ENCODE measurements around the gene CTDSPL2.

CTDSPL2 gene

DNA sequence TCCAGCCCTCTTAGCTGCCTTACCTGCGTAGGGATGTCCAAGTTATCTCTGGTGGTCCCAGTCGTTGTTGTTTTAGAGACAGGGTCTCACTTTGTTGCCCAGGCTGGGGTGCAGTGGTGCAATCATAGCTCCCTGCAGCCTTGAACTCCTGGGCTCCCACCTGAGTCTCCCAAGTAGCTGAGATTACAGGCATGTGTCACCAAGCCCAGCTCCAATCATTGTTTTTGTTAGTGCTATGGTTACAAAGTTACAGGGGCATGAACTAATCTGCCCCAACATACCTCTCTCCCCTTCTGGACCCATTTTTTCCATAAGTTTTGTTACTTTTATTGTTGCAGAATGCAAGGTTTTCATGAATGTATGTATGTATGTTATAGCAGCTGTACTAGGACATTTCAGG is 54.7 kb downstream of the CTDSPL2 start:
- TF ChIP-seq, protein P1, sequence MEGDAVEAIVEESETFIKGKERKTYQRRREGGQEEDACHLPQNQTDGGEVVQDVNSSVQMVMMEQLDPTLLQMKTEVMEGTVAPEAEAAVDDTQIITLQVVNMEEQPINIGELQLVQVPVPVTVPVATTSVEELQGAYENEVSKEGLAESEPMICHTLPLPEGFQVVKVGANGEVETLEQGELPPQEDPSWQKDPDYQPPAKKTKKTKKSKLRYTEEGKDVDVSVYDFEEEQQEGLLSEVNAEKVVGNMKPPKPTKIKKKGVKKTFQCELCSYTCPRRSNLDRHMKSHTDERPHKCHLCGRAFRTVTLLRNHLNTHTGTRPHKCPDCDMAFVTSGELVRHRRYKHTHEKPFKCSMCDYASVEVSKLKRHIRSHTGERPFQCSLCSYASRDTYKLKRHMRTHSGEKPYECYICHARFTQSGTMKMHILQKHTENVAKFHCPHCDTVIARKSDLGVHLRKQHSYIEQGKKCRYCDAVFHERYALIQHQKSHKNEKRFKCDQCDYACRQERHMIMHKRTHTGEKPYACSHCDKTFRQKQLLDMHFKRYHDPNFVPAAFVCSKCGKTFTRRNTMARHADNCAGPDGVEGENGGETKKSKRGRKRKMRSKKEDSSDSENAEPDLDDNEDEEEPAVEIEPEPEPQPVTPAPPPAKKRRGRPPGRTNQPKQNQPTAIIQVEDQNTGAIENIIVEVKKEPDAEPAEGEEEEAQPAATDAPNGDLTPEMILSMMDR (conservative IDR thresholded peaks at IDR 0.05; ENCODE audit: low read depth, low read length) = no peak
- DNase-seq (ENCODE audit: low read depth) = no peak
- H3K4me3 ChIP-seq (ENCODE audit: low read depth, low read length) = no peak overlapping the region

DNA sequence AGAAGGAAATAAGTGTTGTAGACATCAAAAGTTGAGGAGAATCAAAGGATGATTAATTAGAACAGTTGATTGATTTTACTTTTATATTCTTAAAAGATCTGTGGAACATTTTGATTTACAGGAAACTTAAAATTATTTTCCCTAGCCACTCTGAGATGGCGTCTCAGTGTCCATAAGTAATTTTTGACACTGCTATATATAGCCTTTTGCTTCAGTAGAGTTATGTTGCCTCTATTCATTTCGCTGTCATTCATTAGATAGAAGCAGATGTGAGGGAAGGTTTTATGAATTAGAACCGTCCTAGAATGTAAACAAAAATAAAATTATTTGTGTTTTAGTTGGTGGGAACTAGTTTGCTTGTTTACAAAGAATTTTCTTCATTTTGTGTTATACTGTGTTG is 58.5 kb downstream of the CTDSPL2 start:
- no peak for DNase-seq (ENCODE audit: low read depth)
- no peak overlapping the region for H3K4me3 ChIP-seq (ENCODE audit: low read depth, low read length)
- TF ChIP-seq, protein P1 (conservative IDR thresholded peaks at IDR 0.05; ENCODE audit: low read depth, low read length) = no peak

DNA sequence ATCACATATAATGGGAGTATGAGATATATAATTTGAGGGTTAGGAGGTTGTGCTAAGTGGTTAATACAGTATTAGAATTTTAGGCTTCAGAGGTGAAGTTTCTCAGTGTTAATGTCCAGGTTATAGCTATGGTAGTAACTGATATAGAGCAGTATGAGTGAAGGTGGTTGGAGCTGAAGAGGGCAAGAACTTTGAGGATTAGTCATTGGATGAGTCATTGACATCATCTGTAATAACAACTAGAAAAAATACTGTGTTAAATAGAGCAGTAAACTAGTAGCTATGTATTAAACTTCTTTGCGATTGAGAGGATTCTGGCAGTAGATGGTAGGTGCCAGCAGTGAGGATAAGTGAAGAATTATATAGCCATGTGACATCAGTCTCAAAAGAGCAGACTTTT is 62.0 kb downstream of the CTDSPL2 start:
- peak; percentile 88 for DNase-seq (ENCODE audit: low read depth)
- TF ChIP-seq, protein P1 (conservative IDR thresholded peaks at IDR 0.05; ENCODE audit: low read depth, low read length) = no peak
- H3K4me3 ChIP-seq (ENCODE audit: low read depth, low read length) = no peak overlapping the region

DNA sequence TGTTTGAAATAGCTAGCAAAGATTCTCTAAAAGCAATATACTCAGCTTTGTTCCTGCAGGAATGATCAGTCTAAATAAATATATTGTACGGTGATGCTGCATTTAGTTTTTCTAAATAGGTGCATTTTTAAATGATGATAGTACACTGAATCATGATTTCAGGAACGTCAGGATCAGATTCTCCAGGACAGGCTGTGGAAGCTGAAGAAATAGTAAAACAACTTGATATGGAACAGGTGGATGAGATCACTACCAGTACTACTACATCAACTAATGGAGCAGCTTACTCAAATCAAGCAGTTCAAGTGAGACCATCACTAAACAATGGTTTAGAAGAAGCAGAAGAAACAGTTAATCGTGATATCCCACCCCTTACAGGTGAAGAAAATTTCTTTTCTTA is 63.2 kb downstream of the CTDSPL2 start:
- TF ChIP-seq, protein P1 (conservative IDR thresholded peaks at IDR 0.05; ENCODE audit: low read depth, low read length) = no peak
- DNase-seq (ENCODE audit: low read depth) = no peak
- H3K4me3 ChIP-seq (ENCODE audit: low read depth, low read length) = no peak overlapping the region

DNA sequence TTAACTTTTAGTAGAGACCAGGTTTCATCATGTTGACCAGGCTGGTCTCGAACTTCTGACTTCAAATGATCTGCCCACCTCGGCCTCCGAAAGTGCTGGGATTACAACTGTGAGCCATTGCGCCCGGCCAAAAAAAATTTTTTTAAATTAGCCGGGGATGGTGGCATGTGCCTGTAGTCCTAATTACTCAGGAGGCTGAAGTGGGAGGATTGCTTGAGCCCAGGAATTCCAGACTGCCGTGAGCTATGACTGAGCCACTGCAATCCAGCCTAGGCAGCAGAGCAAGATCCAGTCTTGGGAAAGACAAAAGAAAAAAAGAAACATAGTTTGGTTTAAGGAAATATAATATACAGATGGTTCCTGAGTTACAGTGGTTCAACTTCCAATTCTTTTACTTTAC is 64.6 kb downstream of the CTDSPL2 start:
- TF ChIP-seq, protein P1 (conservative IDR thresholded peaks at IDR 0.05; ENCODE audit: low read depth, low read length) = no peak
- no peak for DNase-seq (ENCODE audit: low read depth)
- H3K4me3 ChIP-seq (ENCODE audit: low read depth, low read length) = no peak overlapping the region

DNA sequence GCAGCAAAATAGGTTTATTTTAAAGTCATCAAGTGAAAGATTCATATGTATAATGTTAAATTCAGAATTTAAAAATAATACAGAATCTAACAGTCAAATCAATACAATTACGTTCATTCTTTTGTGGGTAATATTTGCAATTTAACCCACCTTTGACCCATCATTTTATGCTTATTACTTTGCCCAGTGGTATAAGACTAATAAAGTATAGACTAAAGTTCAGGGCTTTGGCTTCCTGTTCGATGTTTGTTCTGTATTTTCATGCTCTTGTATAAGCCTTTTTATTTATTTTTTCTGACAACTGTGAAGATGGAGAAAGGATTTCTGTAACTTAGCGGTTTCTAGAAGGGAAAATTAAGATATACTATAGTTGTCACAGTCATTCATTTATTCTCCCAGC is 65.2 kb downstream of the CTDSPL2 start:
- no peak for DNase-seq (ENCODE audit: low read depth)
- TF ChIP-seq, protein P1 (conservative IDR thresholded peaks at IDR 0.05; ENCODE audit: low read depth, low read length) = no peak
- H3K4me3 ChIP-seq (ENCODE audit: low read depth, low read length) = no peak overlapping the region

DNA sequence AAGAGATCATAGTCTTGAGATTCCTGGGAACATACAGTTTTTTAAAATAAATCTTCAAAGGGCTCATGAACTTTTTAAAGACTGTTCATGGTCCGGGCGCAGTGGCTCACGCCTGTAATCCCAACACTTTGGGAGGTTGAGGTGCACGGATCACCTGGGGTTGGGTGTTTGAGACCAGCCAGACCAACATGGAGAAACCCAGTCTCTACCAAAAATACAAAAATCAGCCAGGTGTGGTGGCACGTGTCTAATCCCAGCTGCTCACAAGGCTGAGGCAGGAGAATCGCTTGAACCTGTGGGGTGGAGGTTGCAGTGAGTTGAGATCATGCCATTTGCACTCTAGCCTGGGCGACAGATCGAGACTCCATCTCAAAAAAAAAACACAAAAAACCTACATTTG is 68.1 kb downstream of the CTDSPL2 start:
- TF ChIP-seq, protein P1 (conservative IDR thresholded peaks at IDR 0.05; ENCODE audit: low read depth, low read length) = no peak
- no peak for DNase-seq (ENCODE audit: low read depth)
- no peak overlapping the region for H3K4me3 ChIP-seq (ENCODE audit: low read depth, low read length)

Data from choroid plexus epithelial cell (primary cell).